Measurements from ENCODE around the gene HIVEP1. TPM values are rescaled to one million over a fixed set of nuclear protein-coding genes. Genes with fewer than 3 reads are reported as not detected.

The HIVEP1 gene
- total and polyA plus RNA-seq, 2 of the 8 experiments (the other 6 are each of a cell fraction or from before 2014, with no cell fraction given), result 22.6 to 23.1 TPM

- H3K18ac ChIP-seq (ENCODE audit: extremely low read depth, low read length), result no peak overlapping the region
- H3K27me3 ChIP-seq (replicated peaks in 1 of 4; ENCODE audit: control insufficient read depth in 3 of 4, extremely low read depth in 1 of 4, insufficient read depth in 3 of 4, low read length in 3 of 4), result no peaks in the 10 kb centered on the region
- peaks cover 4% of the 10 kb centered on the region in 2 experiments; a peak in 3 of 4 replicates for H3K9me3 ChIP-seq (ENCODE audit: insufficient read depth in 2 of 2, low read depth in 1 of 2, low read length in 1 of 2)
- H2BK15ac ChIP-seq (ENCODE audit: low read length), result no peak overlapping the region
- no peak overlapping the region for H3K4me3 ChIP-seq (ENCODE audit: extremely low read depth in 1 of 4, insufficient read depth in 2 of 4, low read depth in 3 of 4, low read length in 4 of 4)
- H3K27ac ChIP-seq (ENCODE audit: low read depth, low read length), result no peak overlapping the region
- no peak for TF ChIP-seq CBX5 (IDR thresholded peaks at IDR 0.05; ENCODE audit: low read depth, low read length)
- ChIA-PET POLR2A (ENCODE audit: partially characterized antibody) (no interaction called here), CTCF (ENCODE audit: partially characterized antibody) (interaction anchor here (0.6 kb wide), 1 partner anchor 249 kb away, joined by 3 read pairs; no protein-coding TSS in a partner anchor)
- H3K36me3 ChIP-seq (ENCODE audit: control insufficient read depth in 2 of 4, insufficient read depth in 4 of 4, low read length in 3 of 4), result peaks cover 0 to 8% (median 5%) of the 10 kb centered on the region in 4 experiments; a peak in 2 of 8 replicates
- H2BK20ac ChIP-seq (ENCODE audit: low read length), result no peak overlapping the region
- WGBS, 2 experiments (ENCODE audit: extremely low coverage in 1 of 2, insufficient coverage in 1 of 2, insufficient read length in 1 of 2, insufficient replicate concordance in 2 of 2, low coverage in 1 of 2, low lambda C conversion rate in 2 of 2, missing lambda C conversion rate in 1 of 2), result 100% methylated on average over 1 of the region's 1 CpG; no CpG with 5 or more reads in 1 of the 2 experiments
- peaks cover 0 to 7% (median 4%) of the 10 kb centered on the region in 4 experiments; a peak in 3 of 7 replicates for H3K4me1 ChIP-seq (replicated peaks in 1 of 4; ENCODE audit: control insufficient read depth in 3 of 4, insufficient read depth in 4 of 4, low read length in 3 of 4)
- H3K23me2 ChIP-seq (ENCODE audit: low read depth, low read length), result no peaks in the 10 kb centered on the region
- no peak overlapping the region for H2BK5ac ChIP-seq (ENCODE audit: low read depth, low read length)
- H3K4me2 ChIP-seq (ENCODE audit: insufficient read depth in 1 of 2, low read depth in 2 of 2, low read length in 2 of 2), result no peak overlapping the region
- H3K79me1 ChIP-seq (ENCODE audit: low read depth, low read length), result no peaks in the 10 kb centered on the region; the same call in 1 of the 2 replicates
- no peak overlapping the region for H3K56ac ChIP-seq (replicated peaks; ENCODE audit: insufficient read length, low read depth, low read length)
- H3K9ac ChIP-seq (replicated peaks in 1 of 4; ENCODE audit: extremely low read depth in 1 of 4, low read depth in 3 of 4, low read length in 3 of 4), result no peak overlapping the region
- H2AK5ac ChIP-seq (ENCODE audit: low read depth, low read length), result no peak overlapping the region
- no peak overlapping the region for H4K5ac ChIP-seq (ENCODE audit: insufficient read length, low read depth, low read length)
- H2AFZ ChIP-seq (ENCODE audit: low read length), result no peak overlapping the region
- H3K23ac ChIP-seq (ENCODE audit: insufficient read length), result no peak overlapping the region
- H3K4ac ChIP-seq (replicated peaks; ENCODE audit: insufficient read length, low read depth, low read length), result no peak overlapping the region
- DNase-seq (ENCODE audit: low read depth in 1 of 2, low spot score in 2 of 2) (no peak), FAIRE-seq (no peak)
- H4K20me1 ChIP-seq (replicated peaks in 1 of 2; ENCODE audit: control insufficient read depth in 1 of 2, insufficient read depth in 2 of 2, low read length in 2 of 2), result peaks cover 0 to 5% of the 10 kb centered on the region in 2 experiments
- no peak overlapping the region for H4K91ac ChIP-seq (replicated peaks; ENCODE audit: insufficient read length, low read length)
- H3K79me2 ChIP-seq (ENCODE audit: control insufficient read depth in 1 of 2, insufficient read depth in 2 of 2, low read length in 2 of 2), result peaks cover 0 to 53% of the 10 kb centered on the region in 2 experiments; a peak in 3 of 4 replicates
- H2BK120ac ChIP-seq (replicated peaks; ENCODE audit: low read depth, low read length), result no peak overlapping the region
- H4K8ac ChIP-seq (ENCODE audit: extremely low read depth, insufficient read depth, low read length), result no peak overlapping the region
- H2BK12ac ChIP-seq (ENCODE audit: low read depth, low read length), result no peak overlapping the region
- no peak overlapping the region for H3K14ac ChIP-seq (ENCODE audit: insufficient read length)
These were observed 76.4 kb downstream of the HIVEP1 start for GRCh38 chr6:12088531-12088930.
